ENCODE results near the gene CXCL5.
"Not testable (repeated sequence)": the region's sequence is repeated elsewhere in the genome, so short reads cannot be mapped to it uniquely, and the experiment has no call there.

CXCL5 gene

DNA sequence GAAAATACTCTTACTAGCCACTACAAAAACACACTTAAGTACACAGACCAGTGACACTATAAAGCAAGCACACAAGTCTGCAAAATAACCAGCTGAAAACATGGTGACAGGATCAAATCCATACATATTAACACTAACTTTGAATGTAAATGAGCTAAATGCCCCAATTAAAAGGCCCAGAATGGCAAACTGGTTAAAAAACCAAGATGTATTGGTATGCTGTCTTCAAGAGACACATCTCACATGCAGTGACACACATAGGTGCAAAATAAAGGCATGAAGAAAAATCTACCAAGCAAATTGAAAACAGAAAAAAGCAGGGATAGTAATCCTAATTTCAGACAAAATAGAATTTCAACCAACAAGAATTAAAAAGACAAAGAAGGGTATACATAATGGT, 27.5 kb downstream of the CXCL5 start:
- DNase-seq (ENCODE audit: low spot score) = no peak

DNA sequence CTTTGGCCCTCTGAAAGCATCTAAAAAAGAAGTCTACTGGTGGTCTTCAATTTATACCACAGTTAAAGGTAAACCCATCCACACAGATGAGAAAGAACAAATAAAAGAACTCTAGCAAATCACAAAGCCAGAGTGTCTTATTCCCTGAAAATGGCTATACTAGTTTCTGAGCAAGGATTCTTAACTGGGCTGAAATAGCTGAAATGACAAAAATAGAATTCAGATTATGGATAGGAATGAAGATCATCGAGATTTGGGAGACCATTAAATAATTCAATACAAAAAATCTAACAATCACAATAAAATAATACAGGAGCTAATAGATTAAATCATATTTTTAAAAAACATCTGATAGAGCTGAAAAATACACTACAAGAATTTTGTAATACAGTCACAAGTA, 28.5 kb downstream of the CXCL5 start:
- no peak for DNase-seq (ENCODE audit: low spot score)

DNA sequence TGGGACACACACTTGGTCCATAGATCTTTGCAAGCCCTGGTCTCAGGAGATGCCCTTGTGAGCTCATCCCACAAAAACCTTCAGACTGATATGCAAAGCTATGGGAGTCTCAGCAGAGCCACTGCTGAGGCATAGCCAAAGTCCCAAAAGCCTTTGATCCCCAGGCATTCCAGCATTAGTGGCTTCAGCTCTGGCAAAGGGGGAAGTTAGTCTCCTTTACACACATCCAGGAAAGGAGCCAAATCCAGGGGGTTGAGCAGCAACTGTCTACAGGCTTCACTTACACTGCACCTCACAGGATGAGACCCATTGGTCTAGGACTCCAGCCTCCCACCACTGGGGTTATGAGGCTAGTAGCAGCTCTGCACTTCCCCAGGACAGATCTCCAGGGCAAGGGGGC, 30.6 kb downstream of the CXCL5 start:
- DNase-seq (ENCODE audit: low spot score) = no peak

DNA sequence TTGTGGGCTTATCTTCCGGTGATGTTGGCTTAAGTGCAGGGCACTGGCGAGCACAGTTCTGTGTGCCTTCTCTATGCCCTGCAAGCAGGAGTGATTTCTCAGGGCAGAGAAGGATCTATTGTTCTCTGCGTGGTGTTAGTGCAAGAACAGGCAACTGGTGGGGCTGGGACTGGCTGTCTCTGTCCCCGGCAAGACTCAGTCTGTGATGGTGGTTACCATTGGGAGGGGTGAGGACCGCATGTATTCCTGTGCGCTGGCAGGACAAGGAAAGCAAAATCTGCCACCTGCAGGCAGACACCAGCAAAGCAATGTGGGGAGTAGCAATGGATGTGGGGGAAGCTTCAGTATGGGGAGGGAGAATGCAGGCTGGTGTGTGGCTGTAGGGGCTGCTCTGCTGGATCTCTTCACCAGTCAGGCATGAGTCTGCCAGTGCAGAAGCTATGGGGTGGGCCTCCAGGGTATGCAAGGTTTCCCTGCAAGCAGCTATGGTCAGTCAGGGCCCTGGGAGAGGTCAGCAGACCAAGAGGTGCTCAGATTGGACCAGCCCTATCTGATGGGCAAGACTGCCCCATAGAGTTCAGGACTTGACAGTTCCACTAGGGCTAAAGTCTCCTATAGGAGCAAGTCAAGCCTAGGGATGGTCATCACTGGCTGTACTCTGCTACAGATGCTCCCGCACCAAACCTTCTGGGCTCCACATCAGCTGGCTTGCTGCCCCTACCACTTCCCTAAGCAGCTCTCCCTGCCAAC, 33.4 kb downstream of the CXCL5 start:
- DNase-seq (ENCODE audit: low spot score) = peak; percentile 22

DNA sequence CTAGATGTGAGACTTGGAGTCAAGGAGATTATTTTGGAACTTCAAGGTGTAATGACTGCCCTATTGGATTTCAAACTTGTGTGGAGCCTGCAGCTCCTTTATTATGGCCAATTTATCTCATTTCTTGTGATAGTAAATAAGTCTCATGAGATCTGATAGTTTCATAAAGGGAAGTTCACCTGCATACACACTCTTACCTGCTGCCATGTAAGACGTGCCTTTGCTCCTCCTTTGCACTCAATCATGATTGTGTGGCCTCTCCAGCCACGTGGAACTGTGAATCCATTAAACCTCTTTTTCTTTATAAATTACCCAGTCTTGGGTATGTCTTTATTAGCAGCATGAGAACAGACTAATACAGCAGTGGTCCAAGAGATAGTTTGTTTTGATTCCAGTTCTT, 35.8 kb downstream of the CXCL5 start:
- DNase-seq (ENCODE audit: low spot score) = no peak

DNA sequence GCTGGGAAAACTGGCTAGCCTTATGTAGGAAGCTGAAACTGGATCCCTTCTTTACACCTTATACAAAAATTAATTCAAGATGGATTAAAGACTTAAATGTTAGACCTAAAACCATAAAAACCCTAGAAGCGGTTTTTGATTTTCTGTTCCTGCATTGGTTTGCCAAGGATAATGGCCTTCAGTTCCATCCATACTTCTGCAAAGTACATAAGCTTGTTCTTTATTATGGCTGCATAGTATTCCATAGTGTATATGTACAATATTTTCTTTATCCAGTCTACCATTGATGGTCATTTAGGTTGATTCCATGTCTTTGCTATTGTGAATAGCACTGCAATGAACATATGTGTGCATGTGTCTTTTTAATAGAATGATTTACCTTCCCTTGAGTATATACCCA, 39.4 kb downstream of the CXCL5 start:
- not testable (repeated sequence) for DNase-seq (ENCODE audit: low spot score)

DNA sequence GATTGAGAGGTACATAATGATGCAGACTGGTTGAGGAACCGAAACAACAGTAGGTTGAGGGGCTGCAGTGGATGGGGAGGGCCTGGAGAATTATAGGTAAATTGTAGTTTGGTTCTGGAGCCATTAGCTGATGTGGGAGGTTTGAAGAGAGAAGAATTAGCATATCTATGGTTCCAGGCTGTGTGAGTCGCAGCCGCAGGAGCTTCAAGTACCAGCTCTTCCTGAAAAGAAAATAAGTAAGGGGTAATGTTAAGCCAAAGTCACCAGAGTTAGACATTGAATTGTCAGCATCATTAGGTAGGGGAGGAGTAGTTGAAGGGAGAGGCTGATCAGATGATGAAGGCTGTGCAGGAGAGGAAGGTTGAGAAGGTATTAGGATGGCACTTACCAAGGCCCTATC, 46.1 kb downstream of the CXCL5 start:
- no peak for DNase-seq (ENCODE audit: low spot score)

DNA sequence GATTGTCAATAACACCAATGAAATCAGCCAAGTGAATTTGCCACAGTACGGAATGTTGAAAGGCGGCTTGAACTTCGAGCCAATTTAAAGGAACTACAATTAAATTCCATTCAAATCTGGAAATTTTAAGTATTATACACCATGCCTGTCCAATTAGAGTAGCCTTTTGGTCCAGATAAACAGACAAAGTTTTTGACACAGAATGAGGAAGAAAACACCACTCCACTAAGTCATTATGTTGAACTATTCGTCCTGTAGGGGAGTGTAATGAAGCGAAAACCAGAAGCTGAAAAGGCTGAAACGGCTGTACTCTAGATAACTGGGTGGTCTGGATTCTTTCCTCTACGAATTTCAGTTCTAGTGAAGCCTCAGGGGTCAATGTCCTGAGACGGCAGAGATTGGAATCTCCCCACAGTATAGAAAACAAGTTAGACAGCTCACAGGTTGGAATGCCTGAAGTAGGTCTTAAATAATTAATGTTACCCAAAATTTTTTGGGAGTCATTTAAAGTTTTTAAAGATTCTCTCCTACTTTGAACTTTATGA, 48.0 kb downstream of the CXCL5 start:
- not testable (repeated sequence) for DNase-seq (ENCODE audit: low spot score)

DNA sequence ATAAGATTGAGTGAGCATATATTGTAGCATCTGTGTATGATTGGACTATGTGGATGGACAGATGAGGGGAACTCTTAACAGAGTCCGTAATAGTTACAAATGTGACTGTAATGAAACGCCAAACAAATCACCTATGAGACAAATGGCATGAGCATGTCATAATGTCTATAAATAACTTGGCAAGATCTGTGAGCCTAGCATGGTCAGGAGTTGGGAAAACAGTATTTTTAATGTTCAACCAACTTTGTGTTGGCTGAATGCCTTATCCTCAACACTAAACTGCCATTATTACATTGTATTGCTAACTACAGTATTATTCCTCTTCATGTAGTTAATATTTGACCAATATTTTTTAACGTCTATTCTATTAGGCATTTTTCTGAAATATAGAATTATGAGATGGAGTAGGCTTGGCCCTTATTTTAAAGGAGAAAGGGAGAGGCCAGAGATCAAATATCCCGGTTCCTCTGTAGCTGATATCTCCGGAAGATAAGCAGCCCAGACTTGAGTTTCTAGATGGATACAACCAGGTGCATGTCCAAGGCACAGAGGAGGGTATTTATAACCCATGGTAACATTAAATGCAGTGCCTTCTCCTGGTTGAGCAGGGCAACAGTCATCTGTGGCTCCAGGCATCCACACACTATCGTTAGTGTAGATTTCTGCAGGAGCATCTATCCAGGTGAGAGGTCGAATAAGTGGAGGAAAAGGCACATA, 49.3 kb downstream of the CXCL5 start:
- DNase-seq (ENCODE audit: low spot score) = no peak

DNA sequence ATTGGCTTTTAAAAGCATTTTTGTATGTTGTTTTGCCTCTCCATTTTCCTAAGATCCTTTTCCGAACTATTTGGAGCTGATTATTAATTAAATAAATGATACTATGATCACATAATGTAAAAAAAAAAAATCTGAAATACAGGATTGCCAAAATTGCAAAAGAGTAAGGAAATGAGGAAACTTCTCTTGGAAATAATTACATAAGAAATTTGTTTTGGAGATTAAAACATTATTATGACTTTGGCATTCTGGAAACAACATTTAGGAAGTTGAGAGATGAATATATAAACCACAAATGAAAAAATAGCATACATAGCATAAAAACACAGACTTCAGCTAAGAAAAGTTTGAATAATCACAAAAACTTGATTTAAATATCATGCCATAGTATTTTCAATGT, 50.2 kb downstream of the CXCL5 start:
- DNase-seq (ENCODE audit: low spot score) = no peak

DNA sequence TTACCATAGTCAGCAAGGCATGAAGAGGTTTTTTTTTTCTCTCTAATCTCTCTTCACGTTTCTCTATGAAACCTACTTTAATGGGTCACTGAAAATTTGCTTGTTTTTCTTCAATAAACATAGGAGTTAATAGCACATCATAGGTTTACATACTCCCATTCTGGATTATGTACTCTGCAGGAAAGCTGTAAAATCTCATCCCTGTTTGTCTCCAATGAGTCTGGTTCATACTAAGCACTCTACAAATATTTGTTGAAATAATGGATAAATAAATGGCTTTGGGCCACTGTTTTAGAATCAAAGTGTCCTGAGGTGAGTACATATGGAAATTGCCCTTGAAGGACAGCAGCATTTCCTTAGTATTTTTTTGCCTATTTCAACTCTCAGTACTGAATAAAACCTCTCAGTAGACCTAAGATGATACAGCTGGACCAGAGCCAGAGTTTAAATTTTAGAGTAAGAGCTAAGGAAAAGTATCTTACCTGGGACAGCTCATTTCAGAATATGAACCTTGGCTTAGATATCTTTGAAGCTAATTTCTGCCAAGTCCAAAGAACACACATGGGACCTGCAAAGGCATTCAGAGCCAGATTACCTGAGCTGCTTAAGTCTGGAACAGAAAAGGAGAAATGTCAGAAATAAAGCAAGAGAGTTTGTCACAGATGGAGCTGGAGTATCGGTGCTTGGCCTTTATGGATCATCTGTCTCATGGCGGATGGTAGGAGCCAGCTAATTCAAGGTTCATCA, 51.1 kb downstream of the CXCL5 start:
- DNase-seq (ENCODE audit: low spot score) = no peak

DNA sequence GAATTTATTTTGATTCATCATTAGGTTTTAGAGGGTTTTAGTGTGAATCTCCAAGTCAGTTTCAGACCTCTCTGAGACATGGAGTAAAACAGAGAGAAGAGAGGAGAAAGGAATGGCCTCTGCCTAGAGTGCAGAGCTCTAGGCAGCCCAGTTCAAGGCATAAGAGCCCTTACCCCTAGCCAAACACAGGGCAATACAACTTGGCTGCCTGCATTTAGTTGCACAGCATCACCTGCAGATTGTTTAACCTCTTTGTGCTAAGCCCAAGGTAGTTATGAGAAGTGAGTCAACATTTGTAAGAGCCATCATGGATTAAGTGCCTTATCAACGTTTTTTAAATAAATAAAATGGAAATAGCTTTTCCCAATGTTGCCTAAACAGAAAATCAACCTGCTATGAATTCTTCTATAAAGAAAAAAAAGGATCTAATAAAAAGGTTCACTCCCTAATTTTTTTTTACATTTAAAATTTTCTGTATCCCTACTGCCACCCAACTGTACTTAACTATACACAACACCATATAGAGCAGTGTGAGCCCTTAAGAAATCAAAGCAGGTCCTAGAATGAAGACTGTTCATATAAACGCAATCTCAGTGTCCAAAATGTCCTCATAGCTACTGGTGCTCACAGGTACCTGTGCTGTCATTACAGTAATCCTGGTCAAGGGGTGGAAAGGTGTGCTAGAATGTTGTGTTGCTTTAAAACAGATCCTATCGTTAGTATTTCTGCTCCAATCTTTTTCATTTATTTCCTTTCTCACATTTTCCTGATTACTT, 52.6 kb downstream of the CXCL5 start:
- no peak for DNase-seq (ENCODE audit: low spot score)

Measured in AG20443 (cell line).